SK-N-SH treated with all-trans-retinoic acid at 6 μM for 48 hours (cell line): ENCODE results near the gene MIX23.

Experiments used
- CSDC2 ChIP-seq: fragments of 250-450 bp; sonication (Bioruptor Pico); IDR thresholded peaks from 2 replicates; pipeline ENCODE4 v1.5.0; 2020; ENCODE audit warnings: mild to moderate bottlenecking, moderate library complexity
- OSR1 ChIP-seq: fragments of 250-450 bp; sonication (Bioruptor Pico); IDR thresholded peaks from 2 replicates; pipeline ENCODE4 v1.8.0; 2022; ENCODE audit warnings: moderate library complexity, mild to moderate bottlenecking, inconsistent platforms
- RARB ChIP-seq: fragments of 250-450 bp; sonication (Bioruptor Pico); IDR thresholded peaks from 2 replicates; pipeline ENCODE4 v1.8.0; 2021; ENCODE audit warnings: mild to moderate bottlenecking, moderate library complexity
- TOX ChIP-seq: fragments of 250-450 bp; sonication (Bioruptor Pico); IDR thresholded peaks from 2 replicates; pipeline ENCODE4 v1.8.0; 2021; ENCODE audit warnings: mild to moderate bottlenecking, moderate library complexity, borderline replicate concordance
- ZC3H10 ChIP-seq: fragments of 250-450 bp; sonication (Bioruptor Pico); IDR thresholded peaks from 2 replicates; pipeline ENCODE4 v1.5.1; 2021; ENCODE audit warnings: mild to moderate bottlenecking, moderate library complexity
- ZFP3 ChIP-seq: fragments of 250-450 bp; sonication (Bioruptor Pico); IDR thresholded peaks from 2 replicates; pipeline ENCODE4 v1.5.0; 2020; ENCODE audit warnings: mild to moderate bottlenecking, moderate library complexity
- ZNF70 ChIP-seq: fragments of 450-650 bp; formaldehyde crosslinking; IDR thresholded peaks from 2 replicates; pipeline ENCODE4 v1.5.0; 2020; ENCODE audit warnings: mild to moderate bottlenecking, moderate library complexity
- TF ChIP-seq, protein P1 (sequence below): fragments of 250-450 bp; sonication (Bioruptor Pico); IDR thresholded peaks from 2 replicates; pipeline ENCODE4 v1.5.1; 2020; ENCODE audit warnings: low read depth, mild to moderate bottlenecking, moderate library complexity
- TF ChIP-seq, protein P2 (sequence below): fragments of 250-450 bp; sonication (Bioruptor Pico); IDR thresholded peaks from 2 replicates; pipeline ENCODE4 v1.5.1; 2021; ENCODE audit warnings: mild to moderate bottlenecking, moderate library complexity
- TF ChIP-seq, protein P3 (sequence below): fragments of 250-450 bp; sonication (Bioruptor Pico); IDR thresholded peaks from 2 replicates; pipeline ENCODE4 v1.8.0; 2020; ENCODE audit warnings: mild to moderate bottlenecking, moderate library complexity, borderline replicate concordance

DNA sequence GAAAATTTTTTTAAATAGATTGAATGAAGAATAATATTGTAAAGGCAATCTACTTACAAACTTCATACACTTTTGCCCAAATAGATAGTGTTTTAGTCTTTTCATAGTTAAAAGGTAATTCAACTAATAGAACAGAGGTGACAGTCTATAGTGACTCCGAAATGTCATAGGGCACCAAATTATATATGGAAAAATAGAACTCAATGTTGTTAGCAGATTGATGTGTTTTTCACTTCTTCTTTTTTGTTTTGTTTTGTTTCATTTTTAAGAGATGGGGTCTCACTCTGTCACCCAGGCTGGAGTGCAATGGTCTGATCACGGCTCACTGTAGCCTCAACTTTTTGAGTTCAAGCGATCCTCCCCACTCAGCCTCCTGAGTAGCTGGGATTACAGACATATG lies 57.3 kb downstream of the MIX23 start:
- no peak for TF ChIP-seq ZFP3 (CRISPR knock-in tag)
- TF ChIP-seq, protein P1, sequence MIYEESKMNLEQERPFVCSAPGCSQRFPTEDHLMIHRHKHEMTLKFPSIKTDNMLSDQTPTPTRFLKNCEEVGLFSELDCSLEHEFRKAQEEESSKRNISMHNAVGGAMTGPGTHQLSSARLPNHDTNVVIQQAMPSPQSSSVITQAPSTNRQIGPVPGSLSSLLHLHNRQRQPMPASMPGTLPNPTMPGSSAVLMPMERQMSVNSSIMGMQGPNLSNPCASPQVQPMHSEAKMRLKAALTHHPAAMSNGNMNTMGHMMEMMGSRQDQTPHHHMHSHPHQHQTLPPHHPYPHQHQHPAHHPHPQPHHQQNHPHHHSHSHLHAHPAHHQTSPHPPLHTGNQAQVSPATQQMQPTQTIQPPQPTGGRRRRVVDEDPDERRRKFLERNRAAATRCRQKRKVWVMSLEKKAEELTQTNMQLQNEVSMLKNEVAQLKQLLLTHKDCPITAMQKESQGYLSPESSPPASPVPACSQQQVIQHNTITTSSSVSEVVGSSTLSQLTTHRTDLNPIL = no peak
- TF ChIP-seq OSR1 (CRISPR knock-in tag) = no peak
- no peak for TF ChIP-seq RARB
- TF ChIP-seq, protein P2, sequence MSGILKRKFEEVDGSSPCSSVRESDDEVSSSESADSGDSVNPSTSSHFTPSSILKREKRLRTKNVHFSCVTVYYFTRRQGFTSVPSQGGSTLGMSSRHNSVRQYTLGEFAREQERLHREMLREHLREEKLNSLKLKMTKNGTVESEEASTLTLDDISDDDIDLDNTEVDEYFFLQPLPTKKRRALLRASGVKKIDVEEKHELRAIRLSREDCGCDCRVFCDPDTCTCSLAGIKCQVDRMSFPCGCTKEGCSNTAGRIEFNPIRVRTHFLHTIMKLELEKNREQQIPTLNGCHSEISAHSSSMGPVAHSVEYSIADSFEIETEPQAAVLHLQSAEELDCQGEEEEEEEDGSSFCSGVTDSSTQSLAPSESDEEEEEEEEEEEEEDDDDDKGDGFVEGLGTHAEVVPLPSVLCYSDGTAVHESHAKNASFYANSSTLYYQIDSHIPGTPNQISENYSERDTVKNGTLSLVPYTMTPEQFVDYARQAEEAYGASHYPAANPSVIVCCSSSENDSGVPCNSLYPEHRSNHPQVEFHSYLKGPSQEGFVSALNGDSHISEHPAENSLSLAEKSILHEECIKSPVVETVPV = no peak
- no peak for TF ChIP-seq ZC3H10 (CRISPR knock-in tag)
- no peak for TF ChIP-seq TOX (CRISPR knock-in tag)
- TF ChIP-seq ZNF70 = no peak
- TF ChIP-seq CSDC2 (CRISPR knock-in tag) = no peak
- TF ChIP-seq, protein P3, sequence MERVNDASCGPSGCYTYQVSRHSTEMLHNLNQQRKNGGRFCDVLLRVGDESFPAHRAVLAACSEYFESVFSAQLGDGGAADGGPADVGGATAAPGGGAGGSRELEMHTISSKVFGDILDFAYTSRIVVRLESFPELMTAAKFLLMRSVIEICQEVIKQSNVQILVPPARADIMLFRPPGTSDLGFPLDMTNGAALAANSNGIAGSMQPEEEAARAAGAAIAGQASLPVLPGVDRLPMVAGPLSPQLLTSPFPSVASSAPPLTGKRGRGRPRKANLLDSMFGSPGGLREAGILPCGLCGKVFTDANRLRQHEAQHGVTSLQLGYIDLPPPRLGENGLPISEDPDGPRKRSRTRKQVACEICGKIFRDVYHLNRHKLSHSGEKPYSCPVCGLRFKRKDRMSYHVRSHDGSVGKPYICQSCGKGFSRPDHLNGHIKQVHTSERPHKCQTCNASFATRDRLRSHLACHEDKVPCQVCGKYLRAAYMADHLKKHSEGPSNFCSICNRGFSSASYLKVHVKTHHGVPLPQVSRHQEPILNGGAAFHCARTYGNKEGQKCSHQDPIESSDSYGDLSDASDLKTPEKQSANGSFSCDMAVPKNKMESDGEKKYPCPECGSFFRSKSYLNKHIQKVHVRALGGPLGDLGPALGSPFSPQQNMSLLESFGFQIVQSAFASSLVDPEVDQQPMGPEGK (CRISPR knock-in tag) = no peak
